ENCODE data around the gene TTC33. TPM values are rescaled to one million over a fixed set of nuclear protein-coding genes. Genes with fewer than 3 reads are reported as not detected.

Gene TTC33
- total and polyA plus RNA-seq, 2 of the 13 experiments (the other 11 are each of a cell fraction or from before 2014, with no cell fraction given), result 4.5 to 20.0 TPM

GRCh38 chr5:40556811-40557210, 198.9 kb downstream of the TTC33 start:
- H2AFZ ChIP-seq (ENCODE audit: low read length), result no peak overlapping the region
- no TSS peak for BruUV-seq (replicated peaks)
- H3K4me3 ChIP-seq (replicated peaks in 1 of 3; ENCODE audit: insufficient read depth in 1 of 3, low read depth in 2 of 3, low read length in 3 of 3), result no peak overlapping the region
- no peaks in the 10 kb centered on the region for H3K27me3 ChIP-seq (ENCODE audit: control insufficient read depth in 1 of 2, insufficient read depth in 2 of 2, low read length in 2 of 2)
- no peaks in the 10 kb centered on the region for H3K9me3 ChIP-seq (ENCODE audit: low read length)
- in situ Hi-C loops (cut with HindIII; ENCODE audit: extremely low pct_ligation_motif_present, low pct_unique_long_range_greater_than_20kb), result no loop called here
- H3K79me2 ChIP-seq (ENCODE audit: insufficient read depth, low read length), result no peaks in the 10 kb centered on the region
- no peak for DNase-seq (ENCODE audit: low spot score)
- peaks cover 20% of the 10 kb centered on the region; the same call in 1 of the 2 replicates for H3K4me1 ChIP-seq (ENCODE audit: insufficient read depth, low read length)
- FAIRE-seq, result no peak
- H3K4me2 ChIP-seq (ENCODE audit: low read depth, low read length), result no peak overlapping the region
- H4K20me1 ChIP-seq (ENCODE audit: insufficient read depth, low read length), result no peaks in the 10 kb centered on the region
- CTCF ChIA-PET (ENCODE audit: low intra/inter-chr PET ratio, low total read pairs), result no interaction called here
- no peaks in the 10 kb centered on the region for H3K36me3 ChIP-seq (replicated peaks in 1 of 2; ENCODE audit: control insufficient read depth in 1 of 2, insufficient read depth in 2 of 2, low read length in 2 of 2)
- TF ChIP-seq, protein P1, sequence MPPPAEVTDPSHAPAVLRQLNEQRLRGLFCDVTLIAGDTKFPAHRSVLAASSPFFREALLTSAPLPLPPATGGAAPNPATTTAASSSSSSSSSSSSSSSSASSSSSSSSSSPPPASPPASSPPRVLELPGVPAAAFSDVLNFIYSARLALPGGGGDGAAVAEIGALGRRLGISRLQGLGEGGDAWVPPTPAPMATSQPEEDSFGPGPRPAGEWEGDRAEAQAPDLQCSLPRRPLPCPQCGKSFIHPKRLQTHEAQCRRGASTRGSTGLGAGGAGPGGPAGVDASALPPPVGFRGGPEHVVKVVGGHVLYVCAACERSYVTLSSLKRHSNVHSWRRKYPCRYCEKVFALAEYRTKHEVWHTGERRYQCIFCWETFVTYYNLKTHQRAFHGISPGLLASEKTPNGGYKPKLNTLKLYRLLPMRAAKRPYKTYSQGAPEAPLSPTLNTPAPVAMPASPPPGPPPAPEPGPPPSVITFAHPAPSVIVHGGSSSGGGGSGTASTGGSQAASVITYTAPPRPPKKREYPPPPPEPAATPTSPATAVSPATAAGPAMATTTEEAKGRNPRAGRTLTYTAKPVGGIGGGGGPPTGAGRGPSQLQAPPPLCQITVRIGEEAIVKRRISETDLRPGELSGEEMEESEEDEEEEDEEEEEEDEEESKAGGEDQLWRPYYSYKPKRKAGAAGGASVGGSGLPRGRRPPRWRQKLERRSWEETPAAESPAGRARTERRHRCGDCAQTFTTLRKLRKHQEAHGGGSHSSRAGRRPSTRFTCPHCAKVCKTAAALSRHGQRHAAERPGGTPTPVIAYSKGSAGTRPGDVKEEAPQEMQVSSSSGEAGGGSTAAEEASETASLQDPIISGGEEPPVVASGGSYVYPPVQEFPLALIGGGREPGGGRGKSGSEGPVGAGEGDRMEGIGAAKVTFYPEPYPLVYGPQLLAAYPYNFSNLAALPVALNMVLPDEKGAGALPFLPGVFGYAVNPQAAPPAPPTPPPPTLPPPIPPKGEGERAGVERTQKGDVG (CRISPR knock-in tag; IDR thresholded peaks at IDR 0.05; ENCODE audit: borderline replicate concordance), result no peak
- TF ChIP-seq ARNTL (CRISPR knock-in tag; IDR thresholded peaks at IDR 0.05) (no peak), NR2F2 (IDR thresholded peaks at IDR 0.05; ENCODE audit: borderline replicate concordance, low read depth) (no peak), ZNF589 (CRISPR knock-in tag; conservative IDR thresholded peaks at IDR 0.05) (no peak), ZNF256 (CRISPR knock-in tag; conservative IDR thresholded peaks at IDR 0.05) (no peak), ZMYM4 (CRISPR knock-in tag; IDR thresholded peaks at IDR 0.05) (no peak), ZNF331 (CRISPR knock-in tag; IDR thresholded peaks at IDR 0.05) (no peak), RBFOX2 (IDR thresholded peaks at IDR 0.05; ENCODE audit: low read depth, low read length) (no peak), ATF6 (CRISPR knock-in tag; conservative IDR thresholded peaks at IDR 0.05) (no peak), ZNF484 (CRISPR knock-in tag; IDR thresholded peaks at IDR 0.05; ENCODE audit: borderline replicate concordance, low read depth) (no peak)
- TF ChIP-seq, protein P2, sequence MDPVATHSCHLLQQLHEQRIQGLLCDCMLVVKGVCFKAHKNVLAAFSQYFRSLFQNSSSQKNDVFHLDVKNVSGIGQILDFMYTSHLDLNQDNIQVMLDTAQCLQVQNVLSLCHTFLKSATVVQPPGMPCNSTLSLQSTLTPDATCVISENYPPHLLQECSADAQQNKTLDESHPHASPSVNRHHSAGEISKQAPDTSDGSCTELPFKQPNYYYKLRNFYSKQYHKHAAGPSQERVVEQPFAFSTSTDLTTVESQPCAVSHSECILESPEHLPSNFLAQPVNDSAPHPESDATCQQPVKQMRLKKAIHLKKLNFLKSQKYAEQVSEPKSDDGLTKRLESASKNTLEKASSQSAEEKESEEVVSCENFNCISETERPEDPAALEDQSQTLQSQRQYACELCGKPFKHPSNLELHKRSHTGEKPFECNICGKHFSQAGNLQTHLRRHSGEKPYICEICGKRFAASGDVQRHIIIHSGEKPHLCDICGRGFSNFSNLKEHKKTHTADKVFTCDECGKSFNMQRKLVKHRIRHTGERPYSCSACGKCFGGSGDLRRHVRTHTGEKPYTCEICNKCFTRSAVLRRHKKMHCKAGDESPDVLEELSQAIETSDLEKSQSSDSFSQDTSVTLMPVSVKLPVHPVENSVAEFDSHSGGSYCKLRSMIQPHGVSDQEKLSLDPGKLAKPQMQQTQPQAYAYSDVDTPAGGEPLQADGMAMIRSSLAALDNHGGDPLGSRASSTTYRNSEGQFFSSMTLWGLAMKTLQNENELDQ (CRISPR knock-in tag; IDR thresholded peaks at IDR 0.05; ENCODE audit: borderline replicate concordance), result no peak
- TF ChIP-seq, protein P3, sequence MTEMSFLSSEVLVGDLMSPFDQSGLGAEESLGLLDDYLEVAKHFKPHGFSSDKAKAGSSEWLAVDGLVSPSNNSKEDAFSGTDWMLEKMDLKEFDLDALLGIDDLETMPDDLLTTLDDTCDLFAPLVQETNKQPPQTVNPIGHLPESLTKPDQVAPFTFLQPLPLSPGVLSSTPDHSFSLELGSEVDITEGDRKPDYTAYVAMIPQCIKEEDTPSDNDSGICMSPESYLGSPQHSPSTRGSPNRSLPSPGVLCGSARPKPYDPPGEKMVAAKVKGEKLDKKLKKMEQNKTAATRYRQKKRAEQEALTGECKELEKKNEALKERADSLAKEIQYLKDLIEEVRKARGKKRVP (CRISPR knock-in tag; IDR thresholded peaks at IDR 0.05), result no peak
- TF ChIP-seq, protein P4, sequence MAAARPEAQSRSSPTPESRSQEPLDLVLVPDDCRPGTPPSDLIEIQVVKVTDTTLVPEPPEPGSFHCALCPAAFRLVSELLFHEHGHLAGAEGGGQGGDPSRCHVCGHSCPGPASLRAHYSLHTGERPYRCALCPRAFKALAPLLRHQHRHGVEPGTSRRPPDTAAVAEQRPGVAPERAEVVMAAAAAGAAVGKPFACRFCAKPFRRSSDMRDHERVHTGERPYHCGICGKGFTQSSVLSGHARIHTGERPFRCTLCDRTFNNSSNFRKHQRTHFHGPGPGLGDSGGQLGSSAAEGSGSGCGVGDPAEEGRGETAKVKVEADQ (CRISPR knock-in tag; IDR thresholded peaks at IDR 0.05; ENCODE audit: borderline replicate concordance), result no peak
- no peak overlapping the region for H3K9ac ChIP-seq (ENCODE audit: insufficient read depth, low read depth, low read length)
- intact Hi-C loops (cut with micrococcal nuclease; ENCODE audit: unreplicated experiment), result no loop called here
- POLR2A ChIA-PET, result no interaction called here
- H3K27ac ChIP-seq (ENCODE audit: extremely low read length, insufficient read depth, low read length), result no peak overlapping the region
- ATAC-seq, result no peak
